Rectal smooth muscle tissue (tissue), 1 donor: ENCODE measurements around the gene AMPD3.

Experiments used
- H3K27ac ChIP-seq: one replicate; pipeline ENCODE4 v1.7.0; 2013; ENCODE audit warnings: low read depth, low read length, inconsistent platforms
- H3K27me3 ChIP-seq: one replicate; pipeline ENCODE4 v1.7.0; 2013; ENCODE audit warnings: low read length; ENCODE audit not compliant: control insufficient read depth, insufficient read depth
- H3K36me3 ChIP-seq: one replicate; pipeline ENCODE4 v1.7.0; 2013; ENCODE audit warnings: low read length; ENCODE audit not compliant: control insufficient read depth, insufficient read depth
- H3K4me1 ChIP-seq: one replicate; pipeline ENCODE4 v1.7.0; 2013; ENCODE audit warnings: low read length; ENCODE audit not compliant: control insufficient read depth, insufficient read depth
- H3K4me3 ChIP-seq: one replicate; pipeline ENCODE4 v1.7.0; 2013; ENCODE audit warnings: low read length
- H3K9ac ChIP-seq: one replicate; pipeline ENCODE4 v1.7.0; 2013; ENCODE audit warnings: low read length

Gene AMPD3

GRCh38 chr11:10487002-10487647 is 32.1 kb downstream of the AMPD3 start:
- no peak overlapping the region for H3K27ac ChIP-seq
- no peaks in the 10 kb centered on the region for H3K4me1 ChIP-seq
- no peaks in the 10 kb centered on the region for H3K27me3 ChIP-seq
- H3K9ac ChIP-seq: no peak overlapping the region
- no peak overlapping the region for H3K4me3 ChIP-seq
- no peaks in the 10 kb centered on the region for H3K36me3 ChIP-seq

DNA sequence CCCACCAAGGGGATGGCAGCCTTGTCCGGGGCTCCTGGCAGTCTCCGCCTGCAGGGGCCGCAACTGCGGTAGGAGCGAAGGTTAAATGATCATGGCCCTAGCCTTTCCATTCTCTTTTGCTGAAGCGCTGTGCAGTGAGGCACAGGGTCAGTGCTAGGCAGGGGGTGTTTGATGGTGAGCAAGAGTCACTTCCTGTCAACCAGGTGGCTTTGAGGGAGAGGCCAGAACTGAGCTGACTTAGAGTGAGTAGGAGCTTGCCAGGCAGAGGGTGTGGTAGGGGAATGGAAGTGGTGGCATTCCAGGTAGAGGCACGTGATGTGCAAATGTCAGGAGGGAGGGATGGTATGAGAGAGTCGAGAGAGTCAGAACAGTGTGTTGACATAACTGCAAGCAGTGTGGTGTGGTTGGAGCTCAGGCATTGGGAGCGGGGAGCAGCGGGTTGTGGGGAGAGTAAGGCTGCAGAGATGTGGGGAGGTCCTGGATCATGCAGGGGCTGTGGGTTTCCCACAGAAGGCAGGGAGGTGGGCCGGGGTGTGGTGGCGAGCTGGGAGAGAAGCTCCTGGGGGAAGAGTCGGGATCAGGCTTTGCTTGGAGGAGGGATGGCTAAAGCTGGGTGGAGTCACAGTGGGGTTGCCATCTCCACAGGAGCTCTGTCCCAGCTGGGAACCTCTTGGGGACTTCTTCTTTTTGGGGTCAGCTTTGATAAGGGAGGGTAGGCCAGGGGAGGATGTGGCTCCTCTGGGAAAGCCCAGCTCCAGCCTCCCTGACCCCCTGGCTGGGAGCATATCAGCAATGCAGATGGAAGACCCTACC is 33.3 kb downstream of the AMPD3 start:
- Histone ChIP-seq H3K4me3 (no peak overlapping the region), H3K27ac (no peak overlapping the region), H3K27me3 (no peaks in the 10 kb centered on the region), H3K9ac (no peak overlapping the region), H3K36me3 (no peaks in the 10 kb centered on the region), H3K4me1 (no peaks in the 10 kb centered on the region)

DNA sequence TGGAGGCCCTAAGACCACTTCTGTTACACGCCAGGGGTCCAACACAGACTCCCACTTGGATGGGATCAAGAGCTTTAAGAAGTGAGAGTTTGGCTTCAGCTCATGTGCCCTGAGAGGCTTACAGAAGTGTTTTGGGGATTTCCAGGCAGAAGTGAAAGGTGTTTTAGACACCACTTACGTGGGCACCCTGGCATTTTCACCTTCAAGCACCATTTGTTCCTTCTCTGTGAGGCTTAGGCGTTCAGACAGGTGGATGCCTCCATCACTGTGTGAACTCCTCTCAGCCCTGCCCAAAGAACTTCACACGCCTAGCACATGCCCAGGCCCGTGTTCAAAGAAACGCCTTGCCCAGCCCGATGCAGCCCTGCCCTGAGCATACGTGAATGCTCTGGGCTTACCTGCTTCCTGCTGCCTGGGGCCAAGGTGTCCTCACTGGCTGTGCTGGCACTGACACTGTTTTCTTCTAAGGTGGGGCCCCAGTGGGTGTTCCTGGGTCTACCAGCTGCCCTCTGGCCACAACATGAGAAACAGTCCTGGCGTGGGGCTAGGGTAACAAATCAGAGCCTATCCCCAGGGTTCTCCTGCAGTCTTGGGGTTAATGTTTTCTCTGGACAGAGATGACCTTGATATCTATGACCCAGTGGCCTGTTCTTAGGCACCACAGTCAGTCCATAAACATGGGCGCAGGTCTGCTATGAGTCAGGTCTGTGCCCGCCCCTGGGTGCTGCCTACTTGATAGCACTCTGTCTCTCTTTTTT is 34.0 kb downstream of the AMPD3 start:
- no peaks in the 10 kb centered on the region for H3K4me1 ChIP-seq
- no peak overlapping the region for H3K4me3 ChIP-seq
- H3K36me3 ChIP-seq: no peaks in the 10 kb centered on the region
- H3K9ac ChIP-seq: no peak overlapping the region
- H3K27ac ChIP-seq: no peak overlapping the region
- H3K27me3 ChIP-seq: no peaks in the 10 kb centered on the region

- H3K4me1 ChIP-seq: no peaks in the 10 kb centered on the region
- no peaks in the 10 kb centered on the region for H3K36me3 ChIP-seq
- H3K27me3 ChIP-seq: no peaks in the 10 kb centered on the region
- no peak overlapping the region for H3K9ac ChIP-seq
- H3K4me3 ChIP-seq: no peak overlapping the region
- peak overlapping the region; percentile 2 for H3K27ac ChIP-seq
These were observed 35.0 kb downstream of the AMPD3 start for GRCh38 chr11:10490032-10490397.

DNA sequence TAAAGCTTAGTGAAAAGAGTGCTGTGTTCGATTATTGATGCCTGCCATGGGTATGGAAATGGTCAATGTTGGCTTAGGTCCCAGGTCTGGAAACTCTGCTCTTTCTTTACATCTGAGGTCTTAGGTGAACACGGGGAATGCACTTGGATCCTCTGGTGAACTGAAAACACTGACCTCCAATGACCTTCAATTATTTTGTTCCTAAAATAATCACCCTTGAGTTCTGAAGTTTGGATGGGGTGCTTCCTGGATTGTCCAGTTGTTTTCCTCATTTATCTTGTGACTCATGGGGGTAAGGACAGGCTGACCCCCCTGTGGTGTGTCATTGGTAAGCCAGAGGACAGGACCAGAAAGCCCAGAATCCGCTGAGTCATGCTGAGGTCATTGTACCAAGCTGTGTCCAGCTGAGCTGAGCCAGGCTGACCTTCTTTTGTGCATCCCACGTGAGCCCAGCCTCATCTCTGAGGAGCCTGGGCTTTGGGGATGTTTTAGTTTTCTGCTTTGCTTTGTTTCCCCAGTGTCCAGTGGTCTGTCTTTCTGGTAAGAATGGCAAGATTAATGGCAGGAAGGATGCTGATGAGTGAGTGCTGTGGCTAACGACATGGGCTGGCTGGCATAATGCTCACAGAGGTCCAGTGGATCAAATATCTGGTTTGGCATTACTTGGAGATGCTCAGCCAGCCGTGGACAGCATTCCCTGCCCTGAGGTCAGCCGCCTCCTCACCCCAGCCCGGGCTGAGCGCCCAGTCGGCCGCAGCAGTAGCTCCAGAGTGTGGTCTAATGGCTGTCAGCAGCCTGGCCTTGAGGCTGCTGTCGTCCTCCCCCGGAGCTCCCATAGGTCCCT is 35.6 kb downstream of the AMPD3 start:
- no peaks in the 10 kb centered on the region for H3K4me1 ChIP-seq
- no peak overlapping the region for H3K4me3 ChIP-seq
- peak overlapping the region; percentile 2 for H3K27ac ChIP-seq
- H3K9ac ChIP-seq: no peak overlapping the region
- H3K36me3 ChIP-seq: peaks cover 4% of the 10 kb centered on the region
- no peaks in the 10 kb centered on the region for H3K27me3 ChIP-seq

DNA sequence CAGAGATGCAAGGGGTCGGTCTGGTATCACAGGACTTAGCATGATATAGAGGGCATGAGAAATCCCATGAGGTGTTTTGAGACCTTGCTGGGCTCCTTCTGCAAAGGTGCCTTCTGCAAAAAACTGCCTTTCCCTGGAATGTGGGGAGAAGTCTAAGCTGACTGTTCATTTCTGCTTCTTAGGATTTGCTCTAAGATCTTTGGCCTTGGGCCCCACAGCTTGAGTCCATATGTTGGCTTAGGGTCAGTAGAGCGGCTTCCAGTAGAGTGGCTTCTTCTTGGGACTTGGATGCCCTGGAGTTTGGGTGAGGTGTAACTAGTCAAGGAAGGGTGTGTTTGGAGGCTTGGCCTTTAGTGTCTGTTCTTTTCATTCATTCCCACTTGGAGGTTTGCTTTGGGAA is 37.0 kb downstream of the AMPD3 start:
- H3K36me3 ChIP-seq: peaks cover 4% of the 10 kb centered on the region
- H3K27me3 ChIP-seq: no peaks in the 10 kb centered on the region
- H3K4me1 ChIP-seq: no peaks in the 10 kb centered on the region
- no peak overlapping the region for H3K27ac ChIP-seq
- H3K9ac ChIP-seq: no peak overlapping the region
- no peak overlapping the region for H3K4me3 ChIP-seq

DNA sequence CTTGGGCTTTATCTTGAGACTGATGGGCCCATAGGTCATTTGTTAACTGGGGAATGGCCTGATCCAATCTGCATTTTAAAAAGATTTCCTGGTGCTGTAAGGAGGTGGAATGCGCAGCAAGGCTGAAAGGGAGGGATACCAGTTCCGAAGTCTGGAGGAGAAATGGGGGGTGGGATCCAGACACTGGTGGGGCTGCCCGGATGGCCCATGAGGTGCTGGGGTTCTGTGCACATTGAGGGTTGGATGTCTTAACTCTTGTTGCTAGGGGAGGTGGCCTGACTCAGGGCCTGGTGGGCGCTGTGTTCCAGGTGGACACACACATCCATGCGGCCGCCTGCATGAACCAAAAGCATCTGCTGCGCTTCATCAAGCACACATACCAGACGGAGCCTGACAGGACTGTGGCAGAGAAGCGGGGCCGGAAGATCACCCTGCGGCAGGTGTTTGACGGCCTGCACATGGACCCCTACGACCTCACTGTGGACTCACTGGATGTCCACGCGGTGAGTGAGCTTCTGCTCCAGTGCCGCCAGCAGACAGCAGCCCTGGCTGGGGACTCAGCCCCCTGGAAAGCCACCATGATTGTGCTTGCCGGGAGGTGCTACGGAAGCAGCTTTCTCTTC is 38.1 kb downstream of the AMPD3 start:
- H3K27ac ChIP-seq: no peak overlapping the region
- H3K36me3 ChIP-seq: peaks cover 4% of the 10 kb centered on the region
- H3K4me1 ChIP-seq: no peaks in the 10 kb centered on the region
- H3K4me3 ChIP-seq: no peak overlapping the region
- H3K27me3 ChIP-seq: no peaks in the 10 kb centered on the region
- H3K9ac ChIP-seq: no peak overlapping the region

DNA sequence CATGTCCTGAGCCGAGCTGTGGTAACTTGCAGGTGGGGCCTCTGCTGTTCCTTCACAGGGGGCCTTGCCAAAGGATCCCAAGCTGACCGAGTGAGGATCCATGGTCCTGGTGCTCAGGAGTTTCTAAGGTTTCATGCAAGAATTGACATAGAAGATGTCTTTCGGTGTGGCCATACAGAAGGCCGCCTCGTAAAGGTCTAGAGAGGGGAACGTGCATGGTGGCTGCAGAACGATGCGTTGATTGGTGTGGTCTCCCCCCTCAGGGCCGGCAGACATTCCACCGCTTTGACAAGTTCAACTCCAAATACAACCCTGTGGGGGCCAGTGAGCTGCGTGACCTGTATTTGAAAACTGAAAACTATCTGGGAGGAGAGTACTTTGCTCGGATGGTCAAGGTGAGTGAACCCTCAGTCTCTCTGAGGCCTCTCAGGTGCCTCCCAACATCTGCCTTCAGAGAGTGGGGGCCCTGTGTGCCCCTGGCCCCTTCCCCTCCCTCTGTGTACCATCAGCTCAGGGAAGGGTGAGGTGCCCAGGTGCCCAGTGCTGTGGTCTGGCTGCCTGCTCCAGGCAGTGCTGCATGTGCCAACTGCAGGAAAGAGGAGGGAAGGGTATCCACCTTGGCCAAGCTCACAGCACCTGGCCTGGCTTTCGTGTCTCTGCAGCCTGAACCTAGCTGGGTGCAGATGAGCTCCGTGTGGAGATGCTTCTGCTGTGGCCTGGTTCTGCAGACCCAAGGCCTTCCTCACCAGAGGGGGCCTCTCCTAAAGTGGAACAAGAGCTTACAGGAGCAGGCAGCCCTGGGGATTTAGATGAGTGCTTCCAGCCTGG is 39.8 kb downstream of the AMPD3 start:
- Histone ChIP-seq H3K9ac (no peak overlapping the region), H3K27ac (no peak overlapping the region), H3K4me1 (no peaks in the 10 kb centered on the region), H3K27me3 (no peaks in the 10 kb centered on the region), H3K36me3 (peaks cover 4% of the 10 kb centered on the region), H3K4me3 (no peak overlapping the region)

- Histone ChIP-seq H3K27me3 (no peaks in the 10 kb centered on the region), H3K4me1 (no peaks in the 10 kb centered on the region), H3K36me3 (peaks cover 5% of the 10 kb centered on the region), H3K9ac (no peak overlapping the region), H3K4me3 (no peak overlapping the region), H3K27ac (no peak overlapping the region)
These were observed 40.4 kb downstream of the AMPD3 start for GRCh38 chr11:10495464-10495786.

DNA sequence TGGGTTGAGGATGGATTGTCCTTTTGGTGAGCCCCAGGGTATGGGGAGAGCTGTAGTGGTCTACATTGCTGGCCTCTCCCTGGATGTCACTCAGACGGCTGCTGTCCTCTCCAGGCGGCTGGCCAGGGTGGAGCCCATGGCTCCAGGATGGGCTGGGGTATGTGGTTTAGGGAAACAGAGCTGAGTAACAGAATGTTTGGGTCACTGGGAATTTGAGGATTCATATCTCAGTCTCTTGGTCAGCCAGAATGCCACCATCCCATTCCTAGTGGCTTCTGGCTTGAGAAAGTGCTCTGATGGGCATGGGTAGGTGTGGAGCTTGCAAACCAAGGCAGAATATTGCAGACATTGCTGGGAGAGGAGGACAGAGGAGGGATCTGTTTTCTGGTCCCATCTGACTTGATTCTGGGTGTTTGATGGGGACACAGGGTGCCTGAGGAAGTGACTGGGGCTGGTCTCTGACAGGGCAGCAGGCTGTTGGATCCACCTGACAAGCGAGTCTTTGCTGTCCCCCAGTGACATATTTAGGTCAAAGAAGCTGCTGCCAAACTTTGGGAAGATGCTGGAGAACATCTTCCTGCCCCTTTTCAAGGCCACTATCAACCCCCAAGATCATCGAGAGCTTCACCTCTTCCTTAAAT is 41.4 kb downstream of the AMPD3 start:
- Histone ChIP-seq H3K36me3 (peaks cover 7% of the 10 kb centered on the region), H3K4me3 (no peak overlapping the region), H3K27me3 (no peaks in the 10 kb centered on the region), H3K9ac (no peak overlapping the region), H3K4me1 (no peaks in the 10 kb centered on the region), H3K27ac (no peak overlapping the region)
